SKM-1 (cell line): ENCODE results near the gene WSB2.

Source experiments
- DNase-seq: peaks from one replicate; lab custom pipeline; 2025; ENCODE audit not compliant: unreplicated experiment; lab: John Stamatoyannopoulos, UW

Gene WSB2

GRCh38 chr12:118061873-118062843 lies 1.2 kb upstream of the WSB2 start:
- DNase-seq: no peak

GRCh38 chr12:118060301-118061010 lies 523 bp downstream of the WSB2 start:
- DNase-seq: no peak

- no peak for DNase-seq
Observed at GRCh38 chr12:118059341-118060191, 1.4 kb downstream of the WSB2 start.

GRCh38 chr12:118058881-118059280 lies 2.1 kb downstream of the WSB2 start:
- no peak for DNase-seq

- no peak for DNase-seq
Observed at GRCh38 chr12:118058227-118058626, 2.8 kb downstream of the WSB2 start.

- DNase-seq: no peak
Observed at GRCh38 chr12:118055865-118056773, 4.9 kb downstream of the WSB2 start.

GRCh38 chr12:118055144-118055557 lies 5.8 kb downstream of the WSB2 start:
- DNase-seq: no peak

GRCh38 chr12:118053071-118053985 lies 7.7 kb downstream of the WSB2 start:
- DNase-seq: no peak

GRCh38 chr12:118052324-118053070 lies 8.5 kb downstream of the WSB2 start:
- DNase-seq: no peak

- DNase-seq: no peak
Observed at GRCh38 chr12:118050972-118051910, 9.7 kb downstream of the WSB2 start.

GRCh38 chr12:118046430-118046829 lies 14.5 kb downstream of the WSB2 start:
- DNase-seq: no peak

GRCh38 chr12:118044577-118044976 lies 16.4 kb downstream of the WSB2 start:
- DNase-seq: no peak

- no peak for DNase-seq
Observed at GRCh38 chr12:118044075-118044474, 16.9 kb downstream of the WSB2 start.

- no peak for DNase-seq
Observed at GRCh38 chr12:118042091-118042490, 18.9 kb downstream of the WSB2 start.

GRCh38 chr12:118038137-118038536 lies 22.8 kb downstream of the WSB2 start:
- DNase-seq: no peak

GRCh38 chr12:118036672-118037411 lies 24.1 kb downstream of the WSB2 start:
- no peak for DNase-seq
